HG03575 (cell line): ENCODE results near the gene GDNF.

ENCODE experiments used
- ATAC-seq: cut with Tn5 transposase; IDR thresholded peaks from one replicate; pipeline ENCODE4 v1.9.1; 2021; ENCODE audit not compliant: unreplicated experiment, insufficient number of reproducible peaks, low FRiP score; ENCODE audit errors: extremely low read depth

GDNF gene

DNA sequence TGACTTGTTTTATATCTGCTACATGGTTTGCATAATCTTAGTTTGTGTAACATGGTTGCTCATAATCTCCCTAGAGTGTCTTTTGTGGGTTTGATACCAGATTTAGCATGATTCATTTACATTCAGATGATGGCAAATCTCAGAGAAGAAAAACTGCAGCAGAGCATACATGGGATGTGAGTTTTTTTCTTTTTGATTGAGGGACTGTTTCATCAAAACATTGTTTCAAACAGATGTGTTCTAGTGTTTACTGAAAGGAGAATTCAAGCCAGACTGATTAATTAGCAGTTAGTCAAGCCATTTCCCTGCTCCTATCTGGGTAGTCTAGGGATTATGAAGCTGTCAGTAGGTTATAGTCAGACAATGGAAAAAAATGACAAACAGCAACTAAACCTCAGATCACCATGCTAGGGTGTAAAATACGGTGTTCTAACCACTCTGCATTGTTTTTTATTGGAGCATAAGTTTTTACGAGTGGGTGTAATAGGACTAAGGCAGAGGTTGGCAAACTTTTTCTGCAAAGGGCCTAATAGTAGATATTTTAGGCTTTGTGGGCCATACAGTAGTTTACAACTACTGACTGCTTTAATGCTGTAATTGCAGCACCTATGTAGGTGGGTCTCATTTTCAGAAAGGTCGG is 10.5 kb upstream of the GDNF start:
- no peak for ATAC-seq

DNA sequence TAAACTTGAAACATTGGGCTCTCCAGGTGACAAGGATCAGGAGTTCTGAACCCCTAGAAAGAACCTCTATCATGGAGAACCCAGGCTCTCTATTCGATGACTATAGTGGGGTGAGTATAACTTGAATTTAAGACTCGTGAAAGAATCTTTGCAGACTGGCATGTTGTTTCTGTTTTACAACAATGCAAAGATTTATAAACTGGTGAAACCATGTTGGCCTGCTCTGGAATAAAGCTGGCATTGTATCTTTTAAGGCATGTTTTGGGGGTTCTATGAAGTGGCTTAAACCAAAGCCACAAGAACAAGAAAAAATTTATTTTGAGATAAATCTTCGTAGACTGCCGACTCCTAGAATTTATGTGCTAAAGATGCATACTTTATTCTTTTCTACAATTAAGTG is 9.8 kb upstream of the GDNF start:
- no peak for ATAC-seq

DNA sequence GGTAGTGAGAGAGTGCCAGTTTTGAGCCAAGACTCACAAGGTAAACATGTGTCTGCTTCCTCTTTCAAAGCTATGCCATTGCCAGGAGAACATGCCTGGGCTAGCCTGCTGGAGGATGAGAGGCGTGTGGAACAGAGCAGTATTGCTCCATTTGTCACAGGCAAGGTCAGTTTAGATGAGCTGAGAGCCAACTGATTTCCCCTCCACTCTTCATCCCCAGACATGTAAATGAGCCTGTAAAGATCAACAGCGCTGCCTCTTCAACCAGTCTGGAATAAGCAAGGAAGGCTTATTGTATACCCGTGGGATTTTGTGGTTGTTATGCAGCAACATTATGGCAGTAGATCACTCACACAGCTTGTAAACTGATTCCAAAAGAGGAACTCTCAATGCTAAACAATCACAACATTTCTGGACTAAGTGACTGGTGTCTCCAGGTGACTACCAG is 8.2 kb upstream of the GDNF start:
- no peak for ATAC-seq

DNA sequence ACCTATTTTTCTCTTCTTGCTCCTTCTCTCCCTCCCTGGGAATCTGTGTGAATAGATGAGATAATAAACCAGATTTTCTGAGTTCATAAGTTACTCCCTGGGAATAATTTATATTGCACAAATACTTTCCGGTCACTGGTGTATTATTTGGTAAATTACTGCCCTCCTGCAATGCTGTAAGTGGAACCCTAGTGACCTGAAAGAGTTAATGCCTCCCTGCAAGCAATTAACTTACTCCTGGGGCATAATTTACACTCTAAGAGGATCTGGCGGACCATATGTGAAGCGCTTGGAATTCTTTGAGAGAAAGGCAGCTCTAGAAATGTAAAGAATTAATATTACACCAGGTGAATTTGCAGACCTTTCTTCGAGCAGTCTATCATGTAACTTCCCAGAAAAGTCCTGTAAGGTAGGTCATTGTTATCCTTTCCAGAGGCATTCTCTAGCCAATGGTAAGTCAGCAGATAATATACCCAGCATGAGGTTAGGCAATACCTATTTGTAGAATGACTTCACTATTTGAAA is 7.0 kb upstream of the GDNF start:
- no peak for ATAC-seq

DNA sequence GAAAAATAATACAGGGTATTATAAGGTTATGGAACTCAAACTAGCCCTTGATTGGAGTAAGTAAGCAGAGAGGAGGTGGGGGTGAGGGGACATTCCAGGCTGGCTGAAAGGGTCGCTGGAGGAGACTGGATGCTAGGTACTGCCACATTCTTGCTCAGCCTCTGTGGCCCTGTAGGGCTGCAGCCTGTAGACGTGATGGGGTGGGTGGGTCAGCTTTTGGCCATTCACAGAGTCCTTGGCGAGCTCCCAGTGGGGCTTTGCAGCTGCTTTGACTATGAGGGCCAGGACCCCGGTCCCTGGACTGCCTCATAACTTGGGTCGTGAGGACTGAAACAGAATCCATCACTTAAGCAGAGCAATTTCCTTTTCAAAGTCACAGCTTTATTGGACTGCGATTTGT is 4.2 kb upstream of the GDNF start:
- ATAC-seq: no peak

- ATAC-seq: no peak
Measured at GRCh38 chr5:37842048-37842447, 2.2 kb upstream of the GDNF start.

GRCh38 chr5:37841203-37841602 is 1.4 kb upstream of the GDNF start:
- ATAC-seq: no peak

- no peak for ATAC-seq
Measured at GRCh38 chr5:37840053-37841034, 503 bp upstream of the GDNF start.

- ATAC-seq: no peak
Measured at GRCh38 chr5:37838933-37839341, 904 bp downstream of the GDNF start.

- no peak for ATAC-seq
Measured at GRCh38 chr5:37838152-37838932, 1.5 kb downstream of the GDNF start.

GRCh38 chr5:37837414-37838032 is 2.3 kb downstream of the GDNF start:
- no peak for ATAC-seq

DNA sequence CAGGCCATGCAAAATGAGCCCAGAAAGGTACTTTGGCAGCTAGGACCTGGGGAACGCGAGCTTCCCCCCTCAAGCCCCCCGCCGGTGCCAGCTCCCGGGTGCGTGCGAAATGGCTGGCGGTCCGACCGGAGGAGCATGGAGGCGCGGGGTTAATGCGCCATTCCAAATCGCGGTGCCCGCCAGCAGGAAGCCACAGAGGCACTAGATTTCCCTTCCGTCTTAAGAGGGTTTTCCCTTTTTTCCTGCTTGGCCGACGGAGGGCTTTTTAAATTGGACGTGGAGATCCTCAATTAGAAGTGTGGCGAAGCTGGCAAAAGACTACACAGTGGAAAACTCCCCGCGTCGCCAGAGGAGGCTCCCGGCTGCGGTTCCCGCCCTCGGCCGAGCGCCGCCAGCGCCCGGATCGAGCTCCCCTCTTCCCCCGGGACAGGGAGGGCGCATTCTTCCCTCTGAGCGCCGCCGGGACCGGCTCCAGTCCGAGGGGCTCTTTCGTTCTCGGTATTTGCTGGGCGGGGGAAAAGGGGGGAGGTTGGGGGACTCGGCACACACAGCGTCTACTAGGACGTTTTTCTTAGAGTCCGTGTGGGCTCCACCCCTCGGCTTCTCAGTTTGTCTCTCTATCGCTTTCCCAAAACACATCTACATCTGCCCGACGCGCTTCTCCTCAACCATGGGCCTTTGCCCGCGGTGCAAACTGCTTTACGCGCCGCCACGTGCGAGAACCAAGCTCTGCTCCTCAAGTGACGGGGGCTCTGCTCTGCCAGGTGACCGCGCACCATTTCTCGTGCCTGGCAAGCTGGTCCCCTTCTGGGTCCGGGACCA is 3.0 kb downstream of the GDNF start:
- ATAC-seq: no peak

DNA sequence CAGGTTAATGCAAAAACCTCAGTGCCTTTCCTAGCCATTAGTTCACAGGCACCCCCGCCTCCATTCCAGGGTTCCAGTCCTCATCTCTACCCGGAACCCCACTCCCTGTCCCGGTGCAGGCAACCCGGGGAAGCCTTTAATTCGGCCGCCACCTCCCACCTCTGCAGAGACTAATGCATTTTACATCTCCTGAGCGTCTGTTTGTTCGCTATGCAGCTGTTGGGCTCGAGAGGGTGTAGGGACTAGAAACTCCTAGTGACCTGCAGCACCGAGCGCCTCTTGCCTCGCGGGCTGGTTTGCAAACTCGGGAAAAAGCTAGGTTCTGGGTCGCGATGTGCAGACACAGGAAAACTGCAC is 3.6 kb downstream of the GDNF start:
- no peak for ATAC-seq

GRCh38 chr5:37835380-37835973 is 4.4 kb downstream of the GDNF start:
- no peak for ATAC-seq

DNA sequence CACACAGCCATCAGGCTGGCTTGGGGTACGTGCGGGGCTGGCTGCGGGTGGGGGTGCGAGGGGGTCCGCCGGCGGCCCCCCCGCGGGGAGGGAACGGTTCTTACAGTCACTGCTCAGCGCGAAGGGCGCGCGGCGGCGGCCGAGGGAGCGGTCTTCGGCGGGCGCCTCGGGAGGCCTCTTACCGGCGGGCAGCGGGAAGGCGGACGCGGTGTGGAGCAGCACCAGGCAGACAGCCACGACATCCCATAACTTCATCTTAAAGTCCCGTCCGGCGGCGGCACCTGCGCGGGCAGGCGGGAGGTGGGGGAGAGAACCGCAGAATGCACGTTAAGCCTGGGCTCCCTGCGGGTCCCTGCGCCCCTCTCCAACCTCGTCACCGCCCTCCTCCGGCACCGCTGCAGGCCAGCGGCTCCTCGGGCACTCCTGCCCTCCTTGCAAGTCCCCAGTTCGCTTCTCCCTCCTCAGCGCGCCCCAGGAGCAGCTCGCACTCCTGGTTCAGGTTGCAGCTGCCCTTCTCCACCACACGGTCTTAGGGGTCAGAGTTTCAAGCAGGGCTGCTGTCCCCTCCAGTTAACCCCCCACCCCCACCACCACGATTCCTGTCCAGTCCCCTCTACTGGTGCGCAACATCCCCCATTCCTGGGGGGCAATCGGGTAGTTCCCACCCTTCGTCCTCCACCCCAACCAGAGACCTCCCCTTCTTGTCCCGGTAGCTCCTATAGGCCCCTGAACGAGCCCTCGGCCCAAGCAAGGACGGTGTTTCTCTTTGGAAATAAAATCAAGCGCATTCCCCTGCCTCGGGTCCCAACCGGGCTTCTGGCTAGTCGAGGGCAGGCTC is 5.1 kb downstream of the GDNF start:
- ATAC-seq: no peak

- no peak for ATAC-seq
Measured at GRCh38 chr5:37833990-37834389, 5.9 kb downstream of the GDNF start.
